Spleen (tissue), 7 donors: ENCODE data around the gene NABP1.

Source experiments
- CTCF ChIP-seq, 11 experiments: fragments of 200-600 bp in 7 of 11; fragments of 450-650 bp in 4 of 11; sonication (generic) in 4 of 11; IDR thresholded peaks in 8 of 11; conservative IDR thresholded peaks in 3 of 11; 1 replicate in 7 of 11; 2 replicates in 4 of 11; pipeline versions ENCODE4 v1.4.0 to v1.8.0; 2016 to 2021; ENCODE audit warnings: antibody characterized with exemption in 11 of 11, inconsistent platforms in 4 of 11, mild to moderate bottlenecking in 1 of 11
- POLR2A ChIP-seq, 3 donors: fragments of 450-650 bp; IDR thresholded peaks; one replicate each; pipeline ENCODE4 v1.5.1; 2017; ENCODE audit warnings: antibody characterized with exemption in 3 of 3, mild to moderate bottlenecking in 1 of 3
- POLR2AphosphoS5 ChIP-seq, 3 donors: sonication (generic); formaldehyde crosslinking; IDR thresholded peaks; one replicate each; pipeline ENCODE4 v1.5.1; 2017; ENCODE audit warnings: antibody characterized with exemption in 3 of 3
- donor health status: DM: no; HTN: no; CAD: no; lungs with moderate emphysema.
- donor health status: DM: no; HTN: no; CAD: no.
- donor health status: DM: no; HTN: no; CAD: no.

- TF ChIP-seq POLR2A (IDR thresholded peaks at IDR 0.05) (no peak), CTCF (IDR thresholded peaks at IDR 0.05 in 8 of 11, conservative IDR thresholded peaks at IDR 0.05 in 3 of 11) (no peak), POLR2AphosphoS5 (IDR thresholded peaks at IDR 0.05) (no peak)
These were observed 41.4 kb upstream of the NABP1 start for GRCh38 chr2:191636586-191636985.
